ENCODE results near the gene SNRPD3.
A peak's percentile ranks its signal among the peaks of the same experiment; 100 is the strongest.
"Not testable (repeated sequence)": the region's sequence is repeated elsewhere in the genome, so short reads cannot be mapped to it uniquely, and the experiment has no call there.

The SNRPD3 gene

GRCh38 chr22:24543679-24544243 is 12.0 kb upstream of the SNRPD3 start:
- H3K4me1 Mint-ChIP-seq: no peaks in the 10 kb centered on the region
- H3K27ac Mint-ChIP-seq: peak overlapping the region; percentile 52
- DNase-seq: no peak
- H3K9me3 Mint-ChIP-seq: no peaks in the 10 kb centered on the region
- H3K27me3 Mint-ChIP-seq: no peaks in the 10 kb centered on the region
- H3K4me3 Mint-ChIP-seq: no peak overlapping the region
- peaks cover 51% of the 10 kb centered on the region for H3K36me3 Mint-ChIP-seq
- CTCF ChIA-PET: interaction anchor here (0.9 kb wide), 1 partner anchor 13 kb away, joined by 3 read pairs; no protein-coding TSS in a partner anchor

GRCh38 chr22:24548812-24549211 is 7.0 kb upstream of the SNRPD3 start:
- peaks cover 39% of the 10 kb centered on the region for H3K36me3 Mint-ChIP-seq
- no peak overlapping the region for H3K27ac Mint-ChIP-seq
- peaks cover 30% of the 10 kb centered on the region for H3K4me1 Mint-ChIP-seq
- DNase-seq: no peak
- H3K4me3 Mint-ChIP-seq: no peak overlapping the region
- H3K27me3 Mint-ChIP-seq: no peaks in the 10 kb centered on the region
- H3K9me3 Mint-ChIP-seq: no peaks in the 10 kb centered on the region
- CTCF ChIA-PET: interaction anchor here (0.6 kb wide), 1 partner anchor 184 kb away, joined by 3 read pairs; no protein-coding TSS in a partner anchor

DNA sequence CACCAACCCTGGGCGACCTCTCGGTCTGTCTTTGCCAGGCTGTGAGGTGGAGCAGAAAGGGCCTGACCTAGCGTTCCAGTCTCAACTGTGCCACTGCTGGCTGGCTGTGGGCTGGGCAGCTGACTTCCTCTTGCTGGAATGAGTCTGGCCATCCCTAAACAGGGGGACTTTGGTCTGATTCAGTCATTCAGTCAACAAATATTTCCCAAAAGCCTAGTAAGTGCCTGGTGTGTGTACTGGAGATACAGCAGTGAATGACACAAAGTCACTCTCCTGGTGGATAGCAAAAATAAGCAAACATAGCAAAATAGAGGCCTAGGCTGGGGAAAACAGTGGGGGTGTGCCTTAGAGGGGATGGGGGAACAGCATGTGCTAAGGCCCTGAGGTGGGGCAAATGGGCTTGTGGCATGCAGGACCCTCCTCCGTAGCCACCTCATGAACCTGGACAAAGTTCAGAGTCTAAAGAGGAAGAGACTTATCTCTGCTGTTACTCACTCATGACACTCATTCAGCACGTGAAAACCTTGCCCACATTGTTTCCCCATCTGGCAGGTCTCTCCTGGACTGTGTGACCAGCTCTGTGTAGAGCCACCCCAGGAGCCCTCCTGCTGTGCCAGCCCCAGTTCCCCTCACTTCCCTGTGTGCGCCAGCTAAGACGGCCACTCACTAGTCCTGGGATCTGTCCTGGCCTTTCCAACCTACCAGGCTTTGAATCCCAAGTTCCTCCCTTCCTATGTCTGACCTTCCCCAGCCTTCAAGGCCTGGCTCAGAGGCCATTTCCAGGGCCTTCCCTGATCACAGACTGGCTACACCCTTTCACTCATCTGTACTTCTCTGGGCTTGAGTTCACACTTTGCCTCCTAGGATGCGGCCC is 5.5 kb upstream of the SNRPD3 start:
- no peak for DNase-seq
- Mint-ChIP-seq H3K4me1 (peaks cover 36% of the 10 kb centered on the region), H3K27ac (no peak overlapping the region), H3K9me3 (no peaks in the 10 kb centered on the region), H3K4me3 (no peak overlapping the region), H3K36me3 (peaks cover 38% of the 10 kb centered on the region), H3K27me3 (no peaks in the 10 kb centered on the region)
- CTCF ChIA-PET: no interaction called here

DNA sequence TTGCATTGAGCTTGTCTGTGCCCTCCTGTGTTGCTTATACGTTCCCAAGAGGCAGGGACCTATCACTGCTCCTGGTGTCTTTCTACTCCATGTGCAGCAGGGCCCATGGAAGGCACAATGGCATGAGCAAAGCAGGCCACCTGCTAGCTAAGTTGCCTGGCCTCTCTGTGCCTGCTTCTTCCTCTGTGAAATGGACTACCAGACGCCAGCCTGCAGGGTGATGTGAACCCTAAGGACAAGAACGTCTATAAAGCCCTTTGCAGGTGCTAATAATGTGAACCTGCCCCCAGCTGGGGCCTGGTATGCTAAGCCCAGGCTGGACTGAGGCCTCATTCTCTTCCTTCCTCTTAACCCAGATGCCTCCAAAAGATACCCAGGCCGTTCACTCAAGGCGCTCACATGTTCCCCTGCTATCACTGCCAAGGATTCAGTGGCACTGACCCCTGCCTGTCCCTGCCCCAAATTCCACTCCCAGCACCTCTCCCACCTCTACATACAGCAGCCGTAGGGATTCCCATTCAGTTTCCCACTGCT is 4.8 kb upstream of the SNRPD3 start:
- Mint-ChIP-seq H3K4me3 (no peak overlapping the region), H3K9me3 (no peaks in the 10 kb centered on the region), H3K27me3 (no peaks in the 10 kb centered on the region), H3K4me1 (peaks cover 38% of the 10 kb centered on the region), H3K27ac (peak overlapping the region; percentile 21), H3K36me3 (peaks cover 41% of the 10 kb centered on the region)
- DNase-seq: no peak
- CTCF ChIA-PET: no interaction called here

- H3K36me3 Mint-ChIP-seq: peaks cover 33% of the 10 kb centered on the region
These were observed 3.1 kb upstream of the SNRPD3 start for GRCh38 chr22:24552503-24553286.

DNA sequence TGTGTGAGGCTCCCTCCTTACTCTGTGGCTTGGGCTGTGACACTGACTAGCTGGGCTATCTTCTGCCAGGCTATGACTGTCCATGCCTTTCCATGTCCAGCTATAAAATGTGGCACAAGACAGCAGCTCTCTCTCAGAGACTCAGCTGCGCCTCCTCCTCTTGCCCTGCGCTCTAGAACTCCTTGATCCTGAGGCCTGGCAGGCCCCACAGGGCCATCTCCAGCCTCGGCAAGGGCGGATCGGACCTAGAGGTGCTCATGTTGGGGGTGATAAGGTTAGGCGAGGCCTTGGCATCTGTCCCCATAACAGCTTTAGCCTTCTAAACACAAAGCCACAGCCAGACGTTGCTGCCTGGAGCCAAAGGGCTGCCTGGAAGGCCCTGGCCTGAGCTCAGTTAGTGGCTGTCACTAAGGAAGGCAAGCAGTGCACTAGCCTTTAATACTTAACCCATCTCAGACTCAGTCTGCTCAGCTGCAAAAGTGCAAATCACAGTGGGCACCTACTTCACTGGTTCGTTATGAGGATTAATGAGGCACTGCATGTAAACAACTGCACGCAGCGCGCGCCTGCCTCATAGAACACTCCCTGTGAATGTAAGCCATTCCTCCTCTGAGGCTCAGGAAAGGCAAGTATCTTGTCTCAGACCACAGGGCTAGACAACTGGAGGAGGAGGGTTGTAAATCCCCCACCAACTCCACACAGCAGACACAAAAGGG is 2.0 kb upstream of the SNRPD3 start:
- CTCF ChIA-PET: interaction anchor here (1.6 kb wide), 1 partner anchor 28 kb away, joined by 4 read pairs; no protein-coding TSS in a partner anchor
- Mint-ChIP-seq H3K27me3 (no peaks in the 10 kb centered on the region), H3K4me3 (peak overlapping the region; percentile 96), H3K4me1 (peaks cover 65% of the 10 kb centered on the region), H3K27ac (peak overlapping the region; percentile 90), H3K36me3 (peaks cover 36% of the 10 kb centered on the region), H3K9me3 (no peaks in the 10 kb centered on the region)
- DNase-seq: no peak

More at GRCh38 chr22:24552503-24553286, 3.1 kb upstream of the SNRPD3 start:
- Mint-ChIP-seq H3K27ac (peak overlapping the region; percentile 29), H3K4me1 (peaks cover 54% of the 10 kb centered on the region), H3K4me3 (peak overlapping the region; percentile 96)
- CTCF ChIA-PET: interaction anchor here (1.6 kb wide), 1 partner anchor 27 kb away, joined by 4 read pairs; no protein-coding TSS in a partner anchor
- not testable (repeated sequence) for H3K9me3 Mint-ChIP-seq, DNase-seq, H3K27me3 Mint-ChIP-seq

DNA sequence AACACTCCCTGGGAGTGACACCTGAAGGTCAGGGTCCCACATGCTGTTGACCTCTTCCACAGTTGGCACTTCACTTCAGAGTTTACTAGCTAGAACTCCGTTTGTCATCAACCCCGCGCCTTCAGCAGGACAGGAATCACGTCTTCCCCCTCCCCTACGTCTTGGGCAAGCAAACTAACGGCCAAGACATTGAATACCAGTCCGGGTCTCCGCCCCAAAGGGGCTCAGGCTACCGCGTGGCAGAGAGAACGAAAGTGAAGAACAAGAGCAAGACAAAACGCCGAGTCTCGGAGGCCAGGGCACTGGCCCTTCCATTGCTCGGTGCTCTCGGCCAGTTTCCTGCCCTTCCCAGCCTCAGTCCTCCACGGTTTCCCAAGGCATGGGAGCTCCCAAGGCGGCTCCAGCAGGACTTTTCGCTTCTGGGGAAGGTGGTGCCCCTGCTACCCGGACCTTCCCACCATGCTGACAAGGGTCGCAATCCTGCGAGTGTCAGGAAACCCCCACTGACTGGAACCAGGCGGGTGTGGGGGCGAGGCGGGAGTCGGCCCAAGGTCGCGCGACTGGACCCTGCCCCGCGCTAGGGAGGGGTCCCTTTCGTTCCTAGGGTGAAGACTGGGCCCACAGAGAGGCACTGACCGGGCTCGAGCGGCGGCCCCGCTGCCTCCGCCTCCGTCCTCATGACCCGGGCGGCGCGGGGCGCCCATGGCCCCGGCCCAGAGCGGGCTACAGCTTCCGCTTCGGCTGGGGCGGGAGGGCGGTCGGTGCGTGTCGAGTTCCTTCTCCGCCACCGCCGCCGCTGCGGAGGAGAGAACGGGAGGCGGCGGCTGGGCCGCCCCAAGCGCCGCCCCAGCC is 1.3 kb upstream of the SNRPD3 start, which contains the start of gene GUCD1:
Gene GUCD1, minus strand, starts transcription at position 826 of the 852 bp plus-strand sequence. Its CDS starts 147 bp downstream, at position 679.
- H3K27me3 Mint-ChIP-seq: no peaks in the 10 kb centered on the region
- H3K36me3 Mint-ChIP-seq: peaks cover 42% of the 10 kb centered on the region
- peak within 1 kb of the TSS; percentile 96 for H3K4me3 Mint-ChIP-seq
- no peaks in the 10 kb centered on the region for H3K9me3 Mint-ChIP-seq
- CTCF ChIA-PET: no interaction called here
- peak within 1 kb of the TSS; percentile 99 for H3K27ac Mint-ChIP-seq
- H3K4me1 Mint-ChIP-seq: peaks cover 72% of the 10 kb centered on the region
- peak; percentile 59 for DNase-seq

GRCh38 chr22:24559471-24559870 is 3.7 kb downstream of the SNRPD3 start:
- peaks cover 51% of the 10 kb centered on the region for H3K4me1 Mint-ChIP-seq
- H3K36me3 Mint-ChIP-seq: peaks cover 39% of the 10 kb centered on the region
- CTCF ChIA-PET: interaction anchor here (1.0 kb wide), 1 partner anchor 63 kb away, joined by 3 read pairs; no protein-coding TSS in a partner anchor
- H3K27me3 Mint-ChIP-seq: no peaks in the 10 kb centered on the region
- DNase-seq: no peak
- no peak overlapping the region for H3K4me3 Mint-ChIP-seq
- H3K9me3 Mint-ChIP-seq: no peaks in the 10 kb centered on the region
- no peak overlapping the region for H3K27ac Mint-ChIP-seq

DNA sequence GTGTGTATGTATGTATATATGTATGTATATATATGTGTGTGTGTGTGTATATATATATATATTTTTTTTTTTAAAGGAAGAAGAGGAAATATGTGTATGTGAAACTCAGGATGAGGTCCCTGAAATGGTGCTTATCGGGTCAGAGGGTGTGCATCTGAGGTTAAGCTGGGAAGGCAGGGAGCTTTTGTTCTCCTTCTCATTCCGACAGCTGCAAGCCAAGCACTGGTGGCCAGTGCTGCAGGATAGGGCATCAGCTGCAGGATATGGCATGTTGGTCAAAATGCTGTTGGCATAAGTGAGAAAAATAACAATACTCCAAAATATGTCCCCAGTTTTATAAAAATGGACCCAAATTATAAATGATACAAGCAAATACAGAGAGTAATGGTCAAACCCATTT is 7.4 kb downstream of the SNRPD3 start:
- Mint-ChIP-seq H3K27me3 (no peaks in the 10 kb centered on the region), H3K4me1 (peaks cover 32% of the 10 kb centered on the region), H3K36me3 (peaks cover 25% of the 10 kb centered on the region), H3K4me3 (no peak overlapping the region), H3K27ac (no peak overlapping the region), H3K9me3 (no peaks in the 10 kb centered on the region)
- CTCF ChIA-PET: no interaction called here
- DNase-seq: no peak

DNA sequence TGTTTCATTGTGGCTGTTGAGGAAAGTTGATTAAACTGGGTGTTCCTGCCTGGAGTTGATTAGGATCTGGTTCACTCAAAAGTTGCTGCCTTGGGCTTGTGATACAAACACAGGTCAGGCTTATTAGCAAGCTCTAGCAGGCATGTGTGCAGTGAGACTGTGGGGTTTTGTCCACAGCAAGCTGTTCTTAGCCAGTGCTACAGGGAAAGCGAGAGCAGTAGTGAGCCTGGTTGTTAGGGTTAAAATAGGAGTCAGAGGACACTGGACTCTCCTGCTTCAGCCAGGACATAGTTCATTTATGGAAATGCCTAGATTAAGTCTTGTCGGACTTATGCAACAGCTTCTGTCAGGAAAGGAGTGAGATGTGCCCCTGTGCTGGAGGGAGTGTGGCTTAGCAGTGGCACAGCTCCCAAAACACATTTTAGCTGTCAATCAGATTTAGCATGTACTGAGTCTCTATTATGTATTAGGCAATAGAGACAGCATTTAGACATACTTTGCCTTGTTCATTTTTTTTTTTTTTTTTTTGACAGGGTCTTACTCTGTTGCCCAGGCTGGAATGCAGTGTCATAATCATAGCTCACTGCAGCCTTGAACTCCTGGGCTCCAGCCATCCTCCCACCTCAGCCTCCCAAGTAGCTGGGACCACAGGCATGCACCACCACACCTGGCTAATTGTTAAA is 8.7 kb downstream of the SNRPD3 start:
- Mint-ChIP-seq H3K9me3 (no peaks in the 10 kb centered on the region), H3K36me3 (peaks cover 19% of the 10 kb centered on the region)

GRCh38 chr22:24565077-24565476 is 9.3 kb downstream of the SNRPD3 start:
- Mint-ChIP-seq H3K27me3 (no peaks in the 10 kb centered on the region), H3K36me3 (peaks cover 23% of the 10 kb centered on the region), H3K27ac (peak overlapping the region; percentile 60), H3K4me1 (peaks cover 19% of the 10 kb centered on the region), H3K4me3 (no peak overlapping the region), H3K9me3 (no peaks in the 10 kb centered on the region)
- no peak for DNase-seq
- CTCF ChIA-PET: no interaction called here

More for the DNA sequence above, 8.7 kb downstream of the SNRPD3 start:
- Mint-ChIP-seq H3K4me1 (peaks cover 20% of the 10 kb centered on the region), H3K4me3 (no peak overlapping the region), H3K27me3 (no peaks in the 10 kb centered on the region), H3K27ac (peak overlapping the region; percentile 58)
- DNase-seq: no peak
- CTCF ChIA-PET: no interaction called here

GRCh38 chr22:24566899-24567511 is 11.2 kb downstream of the SNRPD3 start:
- Mint-ChIP-seq H3K36me3 (peaks cover 27% of the 10 kb centered on the region), H3K4me1 (peaks cover 14% of the 10 kb centered on the region), H3K27me3 (no peaks in the 10 kb centered on the region), H3K9me3 (no peaks in the 10 kb centered on the region), H3K4me3 (no peak overlapping the region), H3K27ac (no peak overlapping the region)
- no peak for DNase-seq
- CTCF ChIA-PET: no interaction called here
